ENCODE data around the gene BCKDHB. TPM values are rescaled to one million over a fixed set of nuclear protein-coding genes. Genes with fewer than 3 reads are reported as not detected.

BCKDHB gene
- total RNA-seq, 1 donor from 2014 or later = 37.2 TPM

DNA sequence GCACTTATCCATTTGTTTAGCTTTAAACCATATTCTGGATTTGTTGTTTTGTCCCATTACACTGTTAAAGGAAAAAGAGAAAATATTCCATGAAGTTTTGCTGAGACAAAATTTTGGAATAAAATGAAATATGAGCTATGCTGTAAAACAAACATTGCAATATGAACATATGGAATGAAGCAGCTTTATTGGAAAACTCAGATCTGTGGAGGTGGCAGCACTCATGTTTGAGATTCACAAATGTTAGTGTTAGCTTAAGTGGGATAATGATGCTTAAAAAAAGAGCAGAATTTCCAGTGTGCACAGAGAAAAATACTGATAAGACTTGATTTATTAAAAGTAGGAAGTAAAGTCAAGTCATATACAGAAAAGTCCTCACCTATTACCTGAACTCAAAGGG is 196.2 kb downstream of the BCKDHB start:
- Histone ChIP-seq H3K9me3 (replicated peaks) (peaks cover 5% of the 10 kb centered on the region), H3K4me1 (no peaks in the 10 kb centered on the region), H3K27ac (replicated peaks) (no peak overlapping the region), H3K36me3 (no peaks in the 10 kb centered on the region), H3K4me3 (no peak overlapping the region), H3K27me3 (ENCODE audit: low read depth) (no peaks in the 10 kb centered on the region)
- intact Hi-C loops (cut with micrococcal nuclease) = no loop called here
- no peak for DNase-seq
- TF ChIP-seq, protein P1, sequence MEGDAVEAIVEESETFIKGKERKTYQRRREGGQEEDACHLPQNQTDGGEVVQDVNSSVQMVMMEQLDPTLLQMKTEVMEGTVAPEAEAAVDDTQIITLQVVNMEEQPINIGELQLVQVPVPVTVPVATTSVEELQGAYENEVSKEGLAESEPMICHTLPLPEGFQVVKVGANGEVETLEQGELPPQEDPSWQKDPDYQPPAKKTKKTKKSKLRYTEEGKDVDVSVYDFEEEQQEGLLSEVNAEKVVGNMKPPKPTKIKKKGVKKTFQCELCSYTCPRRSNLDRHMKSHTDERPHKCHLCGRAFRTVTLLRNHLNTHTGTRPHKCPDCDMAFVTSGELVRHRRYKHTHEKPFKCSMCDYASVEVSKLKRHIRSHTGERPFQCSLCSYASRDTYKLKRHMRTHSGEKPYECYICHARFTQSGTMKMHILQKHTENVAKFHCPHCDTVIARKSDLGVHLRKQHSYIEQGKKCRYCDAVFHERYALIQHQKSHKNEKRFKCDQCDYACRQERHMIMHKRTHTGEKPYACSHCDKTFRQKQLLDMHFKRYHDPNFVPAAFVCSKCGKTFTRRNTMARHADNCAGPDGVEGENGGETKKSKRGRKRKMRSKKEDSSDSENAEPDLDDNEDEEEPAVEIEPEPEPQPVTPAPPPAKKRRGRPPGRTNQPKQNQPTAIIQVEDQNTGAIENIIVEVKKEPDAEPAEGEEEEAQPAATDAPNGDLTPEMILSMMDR (IDR thresholded peaks at IDR 0.05; ENCODE audit: borderline replicate concordance) = no peak

- no peak overlapping the region for H3K4me3 ChIP-seq
- intact Hi-C loops (cut with micrococcal nuclease) = no loop called here
- H3K27me3 ChIP-seq (ENCODE audit: low read depth) = no peaks in the 10 kb centered on the region
- peaks cover 5% of the 10 kb centered on the region for H3K9me3 ChIP-seq (replicated peaks)
- no peaks in the 10 kb centered on the region for H3K4me1 ChIP-seq
- TF ChIP-seq, protein P1 (IDR thresholded peaks at IDR 0.05; ENCODE audit: borderline replicate concordance) = no peak
- H3K36me3 ChIP-seq = no peaks in the 10 kb centered on the region
- no peak overlapping the region for H3K27ac ChIP-seq (replicated peaks)
- DNase-seq = no peak
Measured at GRCh38 chr6:80304014-80304413, 197.5 kb downstream of the BCKDHB start.

- TF ChIP-seq, protein P1 (IDR thresholded peaks at IDR 0.05; ENCODE audit: borderline replicate concordance) = no peak
- Histone ChIP-seq H3K4me1 (no peaks in the 10 kb centered on the region), H3K9me3 (replicated peaks) (peaks cover 8% of the 10 kb centered on the region), H3K4me3 (no peak overlapping the region), H3K36me3 (no peaks in the 10 kb centered on the region), H3K27me3 (ENCODE audit: low read depth) (no peaks in the 10 kb centered on the region), H3K27ac (replicated peaks) (no peak overlapping the region)
- intact Hi-C loops (cut with micrococcal nuclease) = no loop called here
- DNase-seq = no peak
Measured at GRCh38 chr6:80314531-80314930, 208.1 kb downstream of the BCKDHB start.

- TF ChIP-seq, protein P1 (IDR thresholded peaks at IDR 0.05; ENCODE audit: borderline replicate concordance) = no peak
- intact Hi-C loops (cut with micrococcal nuclease) = no loop called here
Measured at GRCh38 chr6:80316686-80317231, 210.3 kb downstream of the BCKDHB start.

GRCh38 chr6:80319196-80319595 is 212.7 kb downstream of the BCKDHB start:
- TF ChIP-seq, protein P1 (IDR thresholded peaks at IDR 0.05; ENCODE audit: borderline replicate concordance) = no peak
- H3K4me1 ChIP-seq = no peaks in the 10 kb centered on the region
- H3K36me3 ChIP-seq = no peaks in the 10 kb centered on the region
- no peak overlapping the region for H3K4me3 ChIP-seq
- H3K9me3 ChIP-seq (replicated peaks) = no peaks in the 10 kb centered on the region
- intact Hi-C loops (cut with micrococcal nuclease) = no loop called here
- no peaks in the 10 kb centered on the region for H3K27me3 ChIP-seq (ENCODE audit: low read depth)
- H3K27ac ChIP-seq (replicated peaks) = no peak overlapping the region
- DNase-seq = no peak

More at GRCh38 chr6:80316686-80317231, 210.3 kb downstream of the BCKDHB start:
- peaks cover 1% of the 10 kb centered on the region for H3K9me3 ChIP-seq (replicated peaks)
- H3K27ac ChIP-seq (replicated peaks) = no peak overlapping the region
- H3K27me3 ChIP-seq (ENCODE audit: low read depth) = no peaks in the 10 kb centered on the region
- H3K4me1 ChIP-seq = no peaks in the 10 kb centered on the region
- no peak for DNase-seq
- H3K36me3 ChIP-seq = no peaks in the 10 kb centered on the region
- no peak overlapping the region for H3K4me3 ChIP-seq
